HCT116 (cell line): Measurements from ENCODE around the gene NT5C3B. TPM values are rescaled to one million over a fixed set of nuclear protein-coding genes. Genes with fewer than 3 reads are reported as not detected.

Source experiments
- ATAC-seq: fragments of 200-7000 bp; cut with Tn5 transposase; 2 replicates; pipeline ENCODE4 v1.9.1; 2020; ENCODE audit warnings: mild to moderate bottlenecking, moderate library complexity
- BruUV-seq: library from RNA; stranded (reverse); fragments of 400-500 nt; replicated peaks from 2 replicates; lab custom pipeline; 2021; lab: Mats Ljungman, UMichigan
- CTCF ChIA-PET: fragments of 300-600 bp; sonication (Branson Sonifier 250); formaldehyde crosslinking; loops from one replicate; lab custom pipeline; 2021; ENCODE audit warnings: antibody characterized with exemption; lab: Charles Lee
- POLR2A ChIA-PET: fragments of 300-600, 350-600 bp; sonication (Branson Sonifier 250); formaldehyde crosslinking; loops from one replicate; lab custom pipeline; 2021; ENCODE audit warnings: antibody characterized with exemption; lab: Charles Lee
- RAD21 ChIA-PET, 2 experiments: fragments of 300-600 bp; sonication (Branson Sonifier 250); formaldehyde crosslinking; loops; one replicate each; lab custom pipeline; 2023; ENCODE audit warnings: low total read pairs in 2 of 2; ENCODE audit not compliant: uncharacterized antibody in 2 of 2, unreplicated experiment in 2 of 2, low non-redundant PET in 1 of 2; lab: Charles Lee
- DNase-seq: peaks from one replicate; pipeline ENCODE4 v3.0.0-alpha.2; 2010; ENCODE audit warnings: low read depth, low spot score
- H2AFZ ChIP-seq: fragments of 200-600 bp; shearing (Covaris generic), sonication (generic); 2 replicates; pipeline ENCODE4 v1.6.1; 2017; ENCODE audit warnings: low read depth, mixed run types, mixed read lengths, antibody characterized with exemption, low read length; ENCODE audit not compliant: poor library complexity, severe bottlenecking
- H3K27ac ChIP-seq: 2 replicates; pipeline ENCODE4 v1.5.1; 2012; ENCODE audit warnings: low read depth, low read length
- H3K27me3 ChIP-seq: fragments of 200-600 bp; sonication (generic); 2 replicates; pipeline ENCODE4 v1.6.1; 2016; ENCODE audit warnings: mixed run types, low read length, mixed read lengths; ENCODE audit not compliant: insufficient read depth
- H3K36me3 ChIP-seq, 2 experiments: fragments of 200-500 bp in 1 of 2; fragments of 200-600 bp in 1 of 2; sonication (Bioruptor generic) in 1 of 2; sonication (generic) in 1 of 2; 2 replicates each; pipeline versions ENCODE4 v1.5.1 to v1.6.1; 2014 to 2016; ENCODE audit warnings: low read length in 2 of 2, inconsistent platforms in 1 of 2, mixed read lengths in 1 of 2, mixed run types in 1 of 2; ENCODE audit not compliant: insufficient read depth in 2 of 2, control insufficient read depth in 1 of 2
- H3K4me1 ChIP-seq, 2 experiments: fragments of 200-600 bp in 1 of 2; sonication (generic) in 1 of 2; 2 replicates each; pipeline versions ENCODE4 v1.5.1 to v1.6.1; 2012 to 2017; ENCODE audit warnings: low read length in 2 of 2, inconsistent platforms in 1 of 2, mild to moderate bottlenecking in 1 of 2, mixed read lengths in 1 of 2, mixed run types in 1 of 2, moderate library complexity in 1 of 2; ENCODE audit not compliant: insufficient read depth in 2 of 2, control insufficient read depth in 1 of 2
- H3K4me2 ChIP-seq: fragments of 200-600 bp; sonication (generic); 2 replicates; pipeline ENCODE4 v1.6.1; 2017; ENCODE audit warnings: mixed run types, low read length, mixed read lengths
- H3K4me3 ChIP-seq, 2 experiments: fragments of 200-600 bp in 1 of 2; sonication (generic) in 1 of 2; replicated peaks in 1 of 2; 2 replicates each; pipeline ENCODE4 v1.5.1; 2011 to 2016; ENCODE audit warnings: low read length in 2 of 2, control low read depth in 1 of 2, low read depth in 1 of 2, mild to moderate bottlenecking in 1 of 2, mixed read lengths in 1 of 2, mixed run types in 1 of 2
- H3K79me2 ChIP-seq: fragments of 200-600 bp; sonication (generic); 2 replicates; pipeline ENCODE4 v1.6.1; 2017; ENCODE audit warnings: mild to moderate bottlenecking, mixed run types, low read length, moderate library complexity, mixed read lengths; ENCODE audit not compliant: insufficient read depth
- H3K9ac ChIP-seq: fragments of 200-600 bp; sonication (generic); 2 replicates; pipeline ENCODE4 v1.6.1; 2016; ENCODE audit warnings: low read length, mixed read lengths
- H3K9me2 ChIP-seq: fragments of 200-600 bp; sonication (generic), shearing (Covaris generic); 2 replicates; pipeline ENCODE4 v1.6.1; 2017; ENCODE audit warnings: mixed run types, mild to moderate bottlenecking, moderate library complexity; ENCODE audit not compliant: insufficient read depth
- H3K9me3 ChIP-seq, 2 experiments: fragments of 200-500 bp in 1 of 2; fragments of 200-600 bp in 1 of 2; sonication (Bioruptor generic) in 1 of 2; sonication (generic) in 1 of 2; 2 replicates each; pipeline ENCODE4 v1.6.1; 2014 to 2017; ENCODE audit warnings: low read length in 2 of 2, mixed read lengths in 2 of 2, inconsistent platforms in 1 of 2, low read depth in 1 of 2, mild to moderate bottlenecking in 1 of 2, mixed run types in 1 of 2, moderate library complexity in 1 of 2; ENCODE audit not compliant: control insufficient read depth in 1 of 2, insufficient read depth in 1 of 2
- H4K20me1 ChIP-seq: fragments of 200-600 bp; sonication (generic), shearing (Covaris generic); 2 replicates; pipeline ENCODE4 v1.6.1; 2017; ENCODE audit warnings: mixed run types, mild to moderate bottlenecking, moderate library complexity; ENCODE audit not compliant: insufficient read depth
- CBX3 ChIP-seq: IDR thresholded peaks from 2 replicates; pipeline ENCODE4 v1.6.1; 2012; ENCODE audit warnings: low read depth
- EGR1 ChIP-seq: IDR thresholded peaks from 2 replicates; pipeline ENCODE4 v1.6.1; 2012; ENCODE audit warnings: low read depth
- ELF1 ChIP-seq: IDR thresholded peaks from 2 replicates; pipeline ENCODE4 v1.6.1; 2012; ENCODE audit warnings: low read depth, borderline replicate concordance
- EZH2 ChIP-seq: fragments of 200-600 bp; sonication (generic); IDR thresholded peaks from 2 replicates; pipeline ENCODE4 v1.6.1; 2017; ENCODE audit warnings: antibody characterized with exemption, mixed run types
- EZH2phosphoT487 ChIP-seq: fragments of 200-600 bp; IDR thresholded peaks from 2 replicates; pipeline ENCODE4 v1.6.1; 2018; ENCODE audit warnings: antibody characterized with exemption, borderline replicate concordance
- FOSL1 ChIP-seq: IDR thresholded peaks from 2 replicates; pipeline ENCODE4 v1.6.1; 2012; ENCODE audit warnings: low read depth
- JUND ChIP-seq: IDR thresholded peaks from 2 replicates; pipeline ENCODE4 v1.6.1; 2012
- POLR2AphosphoS5 ChIP-seq: IDR thresholded peaks from 2 replicates; pipeline ENCODE4 v1.6.1; 2011; ENCODE audit warnings: mild to moderate bottlenecking, low read depth, low read length, moderate library complexity
- RAD21 ChIP-seq: IDR thresholded peaks from 2 replicates; pipeline ENCODE4 v1.6.1; 2012; ENCODE audit warnings: low read depth, mild to moderate bottlenecking
- REST ChIP-seq: IDR thresholded peaks from 2 replicates; pipeline ENCODE4 v1.6.1; 2012; ENCODE audit warnings: low read depth
- SIN3A ChIP-seq: IDR thresholded peaks from 2 replicates; pipeline ENCODE4 v1.6.1; 2012; ENCODE audit warnings: low read depth
- SP1 ChIP-seq: IDR thresholded peaks from 2 replicates; pipeline ENCODE4 v1.6.1; 2012; ENCODE audit warnings: low read depth
- SRF ChIP-seq: IDR thresholded peaks from 2 replicates; pipeline ENCODE4 v1.6.1; 2012; ENCODE audit warnings: low read depth
- YY1 ChIP-seq: IDR thresholded peaks from 2 replicates; pipeline ENCODE4 v1.6.1; 2011; ENCODE audit warnings: low read length, low read depth, moderate library complexity, mild to moderate bottlenecking; ENCODE audit not compliant: insufficient replicate concordance; ENCODE audit errors: extremely low read depth
- ZBTB33 ChIP-seq: IDR thresholded peaks from 2 replicates; pipeline ENCODE4 v1.6.1; 2011; ENCODE audit warnings: mild to moderate bottlenecking, low read length, moderate library complexity; ENCODE audit not compliant: insufficient replicate concordance; ENCODE audit errors: extremely low read depth
- ZFX ChIP-seq: fragments of 450-650 bp; IDR thresholded peaks from 2 replicates; pipeline ENCODE4 v1.6.1; 2017
- intact Hi-C: fragments of 100-400 bp; cut with micrococcal nuclease; formaldehyde crosslinking; loops from 2 replicates; pipeline ENCODE4 v1.10.0; 2022
- total RNA-seq: library from RNA; stranded (reverse); gene quantifications from one replicate; pipeline ENCODE4 v1.2.1, GENCODE V29; 2021; ENCODE audit not compliant: unreplicated experiment

Gene NT5C3B
- total RNA-seq, 1 experiment from 2014 or later, result 110 TPM

- peak; percentile 58 for TF ChIP-seq EGR1
- peak; percentile 93 for TF ChIP-seq ZFX
- no peak for TF ChIP-seq JUND
- TF ChIP-seq REST, result no peak
- TF ChIP-seq ELF1, result no peak
- no peak for TF ChIP-seq SP1
- peak; percentile 97 for TF ChIP-seq YY1
- TF ChIP-seq SIN3A, result peak; percentile 78
- TF ChIP-seq EZH2, result no peak
- no peak for TF ChIP-seq SRF
- no peak for TF ChIP-seq FOSL1
- no peak for TF ChIP-seq RAD21
- TF ChIP-seq, all 23 proteins: peak for 7
Observed at GRCh38 chr17:41864836-41865595, 29.0 kb upstream of the NT5C3B start, which contains the start of gene KLHL11 (continued).

- DNase-seq (no peak), ATAC-seq (no peak)
- H3K27me3 ChIP-seq, result no peaks in the 10 kb centered on the region
- H3K36me3 ChIP-seq, result peaks cover 12 to 15% of the 10 kb centered on the region in 2 experiments
- no peak for TF ChIP-seq SIN3A
- TF ChIP-seq YY1, result no peak
- TF ChIP-seq POLR2AphosphoS5, result no peak
- no peak for TF ChIP-seq EZH2
- no peak for TF ChIP-seq EZH2phosphoT487
- TF ChIP-seq SP1, result no peak
- TF ChIP-seq ELF1, result no peak
- TF ChIP-seq EGR1, result no peak
- TF ChIP-seq CBX3, result no peak
- TF ChIP-seq JUND, result no peak
- TF ChIP-seq FOSL1, result no peak
- TF ChIP-seq ZBTB33, result no peak
- H3K9me3 ChIP-seq, result no peaks in the 10 kb centered on the region
- peak overlapping the region; percentile 95 to 100 for H3K4me3 ChIP-seq
- peak overlapping the region; percentile 78 for H3K27ac ChIP-seq
- H2AFZ ChIP-seq, result no peak overlapping the region
- POLR2A ChIA-PET, result interaction anchor here (0.7 to 1.3 kb wide), 2 partner anchors 16 to 86 kb away, joined by 3 to 5 read pairs; no protein-coding TSS in a partner anchor
- peak overlapping the region; percentile 97 for H3K4me2 ChIP-seq
- CTCF ChIA-PET, result interaction anchor here (0.6 kb wide), 1 partner anchor 142 kb away, joined by 5 read pairs; no protein-coding TSS in a partner anchor
- H3K79me2 ChIP-seq, result peaks cover 54% of the 10 kb centered on the region
- no peaks in the 10 kb centered on the region for H4K20me1 ChIP-seq
- peaks cover 9 to 18% of the 10 kb centered on the region in 2 experiments; a peak in 3 of 4 replicates for H3K4me1 ChIP-seq
- no peaks in the 10 kb centered on the region for H3K9me2 ChIP-seq
- no TSS peak for BruUV-seq
- H3K9ac ChIP-seq, result peak overlapping the region; percentile 99
- intact Hi-C loops, result no loop called here
- RAD21 ChIA-PET, result no interaction called here
Observed at GRCh38 chr17:41864498-41864835, 28.4 kb upstream of the NT5C3B start.
